ENCODE measurements around the gene MCOLN3.

DNA sequence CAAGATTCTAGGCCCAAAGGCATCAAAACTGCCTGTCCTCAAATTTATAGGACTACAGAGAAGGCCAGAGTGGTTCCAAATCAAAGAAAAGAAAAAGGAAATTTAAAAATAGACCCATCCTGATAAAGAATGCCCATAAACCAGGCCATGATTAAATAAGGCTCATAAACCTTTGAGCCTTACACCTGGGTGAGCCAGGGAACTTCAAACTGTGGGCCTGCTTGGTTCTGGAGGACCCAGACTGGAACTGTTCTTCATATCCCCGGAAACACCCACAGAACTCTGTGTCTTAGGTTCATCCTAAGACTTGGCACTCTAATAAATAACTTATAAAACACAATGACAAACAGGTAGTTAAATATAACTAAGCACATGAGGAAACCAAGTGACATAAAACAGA lies 80.2 kb downstream of the MCOLN3 start:
- TF ChIP-seq, protein P1, sequence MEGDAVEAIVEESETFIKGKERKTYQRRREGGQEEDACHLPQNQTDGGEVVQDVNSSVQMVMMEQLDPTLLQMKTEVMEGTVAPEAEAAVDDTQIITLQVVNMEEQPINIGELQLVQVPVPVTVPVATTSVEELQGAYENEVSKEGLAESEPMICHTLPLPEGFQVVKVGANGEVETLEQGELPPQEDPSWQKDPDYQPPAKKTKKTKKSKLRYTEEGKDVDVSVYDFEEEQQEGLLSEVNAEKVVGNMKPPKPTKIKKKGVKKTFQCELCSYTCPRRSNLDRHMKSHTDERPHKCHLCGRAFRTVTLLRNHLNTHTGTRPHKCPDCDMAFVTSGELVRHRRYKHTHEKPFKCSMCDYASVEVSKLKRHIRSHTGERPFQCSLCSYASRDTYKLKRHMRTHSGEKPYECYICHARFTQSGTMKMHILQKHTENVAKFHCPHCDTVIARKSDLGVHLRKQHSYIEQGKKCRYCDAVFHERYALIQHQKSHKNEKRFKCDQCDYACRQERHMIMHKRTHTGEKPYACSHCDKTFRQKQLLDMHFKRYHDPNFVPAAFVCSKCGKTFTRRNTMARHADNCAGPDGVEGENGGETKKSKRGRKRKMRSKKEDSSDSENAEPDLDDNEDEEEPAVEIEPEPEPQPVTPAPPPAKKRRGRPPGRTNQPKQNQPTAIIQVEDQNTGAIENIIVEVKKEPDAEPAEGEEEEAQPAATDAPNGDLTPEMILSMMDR (conservative IDR thresholded peaks at IDR 0.05), result no peak
- TF ChIP-seq ZFX (IDR thresholded peaks at IDR 0.05), result no peak

Data from C4-2B (cell line).